ENCODE results near the gene PVALEF.

The PVALEF gene

DNA sequence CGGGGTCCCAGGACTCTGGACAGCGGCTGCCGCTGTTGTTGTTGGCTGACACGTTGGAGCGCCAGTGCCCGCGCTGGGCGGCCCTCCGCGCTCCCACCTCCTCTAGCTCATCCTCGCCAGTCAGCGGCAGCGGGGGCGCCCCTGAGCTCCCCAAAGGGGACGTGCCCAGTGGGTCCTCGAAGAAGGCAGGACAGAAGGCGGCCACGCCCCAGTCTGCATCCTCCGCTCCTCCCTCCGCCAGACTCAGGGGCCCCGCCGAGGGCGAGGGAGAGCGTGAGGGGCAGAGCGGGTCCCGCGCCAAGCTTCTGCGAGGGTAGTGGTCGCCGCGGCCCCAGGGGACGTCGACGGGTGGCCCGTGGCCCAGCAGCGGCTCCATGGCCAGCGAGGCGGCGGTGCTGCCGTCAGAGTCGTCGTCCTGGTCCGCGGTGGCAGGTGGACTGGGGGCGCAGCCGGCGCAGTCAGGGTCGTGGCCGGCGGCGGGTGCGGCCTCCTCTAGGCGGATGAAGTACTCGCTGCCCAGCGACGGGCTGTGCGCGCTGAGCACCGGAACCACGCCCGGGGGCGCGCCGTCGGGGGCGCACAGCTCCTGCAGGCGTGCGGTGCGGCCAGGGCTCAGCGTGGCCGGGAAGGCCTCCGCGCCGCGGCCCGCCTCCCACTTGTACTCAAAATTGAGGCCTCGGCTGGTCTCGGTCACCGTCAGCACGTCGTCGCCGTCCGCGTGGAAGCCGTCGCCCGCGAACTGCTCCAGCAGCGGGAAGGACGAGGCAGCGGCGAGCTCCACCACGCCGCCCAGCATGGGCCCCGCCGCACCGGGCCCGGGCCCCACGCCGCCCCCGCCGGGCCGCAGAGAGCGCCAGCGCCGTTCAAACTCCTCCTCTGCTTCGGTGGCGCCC is 43.2 kb upstream of the PVALEF start:
- H3K9ac ChIP-seq (ENCODE audit: low read depth in 1 of 2, low read length in 2 of 2): no peak overlapping the region
- peaks cover 3 to 5% of the 10 kb centered on the region in 2 donors for H3K4me1 ChIP-seq (ENCODE audit: control insufficient read depth in 2 of 2, insufficient read depth in 2 of 2, low read length in 2 of 2)
- H3K9me3 ChIP-seq (ENCODE audit: control insufficient read depth in 2 of 2, low read length in 2 of 2): no peaks in the 10 kb centered on the region
- no peaks in the 10 kb centered on the region for H3K36me3 ChIP-seq (ENCODE audit: control insufficient read depth in 2 of 2, insufficient read depth in 2 of 2, low read length in 2 of 2)
- H3K27ac ChIP-seq (ENCODE audit: low read depth in 2 of 2, low read length in 2 of 2): no peak overlapping the region
- H3K4me3 ChIP-seq (ENCODE audit: low read length in 2 of 2): no peak overlapping the region
- H3K27me3 ChIP-seq (ENCODE audit: control insufficient read depth in 2 of 2, insufficient read depth in 2 of 2, low read length in 2 of 2): no peaks in the 10 kb centered on the region

DNA sequence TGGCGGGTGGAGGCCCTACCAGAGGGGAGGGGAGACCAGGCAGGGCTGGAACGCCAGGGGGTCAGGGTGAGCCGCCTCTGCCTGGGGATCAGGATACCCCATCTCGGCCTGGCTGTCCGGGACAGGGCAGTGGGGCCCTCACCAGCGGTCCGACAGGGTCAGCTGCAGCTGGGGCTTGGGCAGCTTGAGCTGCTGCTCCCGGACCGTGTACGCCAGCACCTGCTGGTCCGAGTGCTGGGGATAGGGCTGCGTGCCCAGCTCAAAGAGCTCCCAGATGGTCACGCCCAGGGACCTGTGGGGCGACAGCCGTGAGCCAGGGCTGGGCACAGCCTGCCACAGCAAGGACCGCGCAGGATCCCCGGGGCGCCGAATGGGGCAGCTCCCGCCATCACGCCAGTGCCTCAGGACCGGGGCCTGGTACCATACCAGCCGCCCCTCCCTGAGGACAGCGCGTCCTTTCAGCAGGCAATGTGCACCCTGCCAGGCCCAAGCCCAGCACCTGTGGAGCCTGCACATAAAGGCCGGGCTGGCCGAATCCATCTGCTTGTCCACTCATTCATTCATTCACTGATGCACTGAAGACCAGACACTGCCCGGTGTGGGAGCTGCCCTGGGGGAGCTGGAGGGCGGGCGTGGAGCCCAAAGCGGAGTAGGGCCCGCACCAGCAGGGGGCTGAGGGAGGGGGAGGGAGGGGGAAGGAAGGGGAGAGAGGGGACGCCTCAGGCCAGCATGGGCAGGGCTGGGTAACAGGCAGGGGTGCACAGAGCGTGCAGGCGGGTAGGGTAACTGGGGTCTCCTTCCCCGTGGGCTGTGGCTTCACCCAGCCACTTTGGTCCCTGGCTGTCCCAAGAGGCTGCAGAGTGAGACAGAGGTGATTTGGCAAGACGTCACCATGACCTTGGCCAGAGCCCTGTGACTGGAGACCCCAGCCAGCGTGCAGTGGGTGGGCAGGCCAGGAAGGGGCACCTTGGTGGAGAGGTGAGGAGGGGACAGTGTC is 42.0 kb upstream of the PVALEF start:
- Histone ChIP-seq H3K9me3 (ENCODE audit: control insufficient read depth in 2 of 2, low read length in 2 of 2) (no peaks in the 10 kb centered on the region), H3K9ac (ENCODE audit: low read depth in 1 of 2, low read length in 2 of 2) (no peak overlapping the region), H3K4me3 (ENCODE audit: low read length in 2 of 2) (no peak overlapping the region), H3K4me1 (ENCODE audit: control insufficient read depth in 2 of 2, insufficient read depth in 2 of 2, low read length in 2 of 2) (peaks cover 3 to 5% of the 10 kb centered on the region in 2 donors), H3K27ac (ENCODE audit: low read depth in 2 of 2, low read length in 2 of 2) (no peak overlapping the region), H3K27me3 (ENCODE audit: control insufficient read depth in 2 of 2, insufficient read depth in 2 of 2, low read length in 2 of 2) (no peaks in the 10 kb centered on the region), H3K36me3 (ENCODE audit: control insufficient read depth in 2 of 2, insufficient read depth in 2 of 2, low read length in 2 of 2) (no peaks in the 10 kb centered on the region)

DNA sequence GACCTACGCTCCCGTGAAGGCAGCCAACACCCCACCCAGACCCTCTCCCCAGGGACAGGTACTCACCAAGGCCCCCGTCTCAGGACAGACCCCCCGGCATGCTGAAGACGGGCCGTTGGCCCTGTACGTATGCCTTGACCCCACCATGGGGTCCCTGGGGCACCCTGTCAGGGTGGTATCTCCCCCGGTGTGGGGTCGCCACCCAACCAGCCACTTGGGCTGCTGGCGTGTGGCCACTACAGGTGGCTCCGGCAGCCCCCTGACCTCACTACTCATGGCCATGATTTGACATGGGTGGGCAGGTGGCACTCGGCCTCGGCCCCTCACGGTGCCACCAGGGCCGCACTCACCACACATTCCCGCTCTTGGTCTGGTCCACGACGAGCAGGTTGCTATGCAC is 40.9 kb upstream of the PVALEF start:
- Histone ChIP-seq H3K36me3 (ENCODE audit: control insufficient read depth in 2 of 2, insufficient read depth in 2 of 2, low read length in 2 of 2) (no peaks in the 10 kb centered on the region), H3K27me3 (ENCODE audit: control insufficient read depth in 2 of 2, insufficient read depth in 2 of 2, low read length in 2 of 2) (no peaks in the 10 kb centered on the region), H3K9ac (ENCODE audit: low read depth in 1 of 2, low read length in 2 of 2) (no peak overlapping the region), H3K27ac (ENCODE audit: low read depth in 2 of 2, low read length in 2 of 2) (no peak overlapping the region), H3K4me1 (ENCODE audit: control insufficient read depth in 2 of 2, insufficient read depth in 2 of 2, low read length in 2 of 2) (peaks cover 0 to 2% of the 10 kb centered on the region in 2 donors), H3K4me3 (ENCODE audit: low read length in 2 of 2) (no peak overlapping the region), H3K9me3 (ENCODE audit: control insufficient read depth in 2 of 2, low read length in 2 of 2) (no peaks in the 10 kb centered on the region)

DNA sequence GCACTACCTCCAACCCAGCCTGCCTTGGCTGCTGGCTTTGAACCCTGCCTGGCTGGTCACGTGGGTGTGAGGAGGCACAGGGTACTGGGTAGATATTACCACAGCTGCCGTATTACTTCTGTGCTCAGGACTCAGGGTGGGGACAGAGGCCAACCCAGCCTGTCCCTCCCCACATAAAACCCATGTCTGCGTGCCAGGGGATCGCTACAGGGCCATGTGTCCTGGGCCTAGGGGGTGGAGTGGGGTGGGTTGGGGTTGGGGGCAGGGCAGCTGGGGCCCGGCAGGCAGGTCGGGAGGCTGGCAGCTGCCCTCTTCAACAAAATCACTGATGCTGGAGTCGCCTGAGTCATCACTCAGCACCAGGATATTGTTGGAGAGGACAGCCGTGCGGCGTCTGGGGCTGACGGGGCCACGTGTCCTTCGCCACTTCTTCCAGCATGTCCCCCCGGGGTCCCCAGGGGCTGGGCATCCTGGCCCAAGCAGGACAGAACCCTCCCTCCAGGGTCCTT is 39.7 kb upstream of the PVALEF start:
- Histone ChIP-seq H3K27me3 (ENCODE audit: control insufficient read depth in 2 of 2, insufficient read depth in 2 of 2, low read length in 2 of 2) (no peaks in the 10 kb centered on the region), H3K36me3 (ENCODE audit: control insufficient read depth in 2 of 2, insufficient read depth in 2 of 2, low read length in 2 of 2) (no peaks in the 10 kb centered on the region), H3K27ac (ENCODE audit: low read depth in 2 of 2, low read length in 2 of 2) (no peak overlapping the region), H3K9ac (ENCODE audit: low read depth in 1 of 2, low read length in 2 of 2) (no peak overlapping the region), H3K4me1 (ENCODE audit: control insufficient read depth in 2 of 2, insufficient read depth in 2 of 2, low read length in 2 of 2) (no peaks in the 10 kb centered on the region), H3K4me3 (ENCODE audit: low read length in 2 of 2) (no peak overlapping the region), H3K9me3 (ENCODE audit: control insufficient read depth in 2 of 2, low read length in 2 of 2) (no peaks in the 10 kb centered on the region)

DNA sequence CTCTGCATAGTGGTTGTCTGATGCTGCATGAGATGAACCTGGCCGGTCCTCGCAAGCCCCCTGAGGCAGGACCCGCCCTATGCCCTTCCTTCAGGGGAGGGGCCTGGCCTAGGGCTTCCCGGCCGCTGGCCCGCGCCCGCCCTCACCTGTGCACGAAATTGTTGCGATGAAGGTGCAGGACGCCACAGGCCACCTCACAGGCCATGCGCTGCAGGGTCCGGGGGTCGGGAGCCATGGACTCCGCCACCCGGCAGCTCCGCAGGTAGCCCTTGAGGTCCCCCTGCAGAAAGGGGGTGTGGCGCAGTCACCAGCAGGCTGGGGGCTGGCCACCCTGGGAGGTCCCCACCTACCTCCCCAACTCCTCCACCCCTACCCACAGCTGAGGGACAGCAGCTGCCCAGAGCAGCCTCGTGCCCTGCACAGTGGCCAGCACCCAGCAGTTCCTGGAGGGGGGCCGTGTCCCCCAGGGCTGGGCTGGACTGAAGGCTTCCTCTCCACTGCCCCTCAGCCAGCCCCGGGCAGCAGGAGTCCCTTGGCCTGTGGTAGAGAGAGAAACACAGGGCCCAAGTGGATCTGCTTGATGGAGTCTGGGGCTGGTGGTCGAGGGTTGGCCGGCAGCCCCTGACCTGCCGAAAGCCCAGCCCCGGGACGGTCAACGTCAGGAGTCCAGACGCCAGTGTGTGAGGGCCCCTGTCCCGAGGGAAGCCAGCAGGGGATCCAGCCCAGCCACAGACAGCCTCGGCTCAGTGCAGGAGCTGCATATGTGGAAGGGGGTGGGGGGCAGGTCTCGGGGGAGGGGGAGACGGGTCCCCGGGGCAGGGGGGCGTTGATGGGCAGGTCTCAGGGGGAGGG is 38.8 kb upstream of the PVALEF start:
- H3K27me3 ChIP-seq (ENCODE audit: control insufficient read depth in 2 of 2, insufficient read depth in 2 of 2, low read length in 2 of 2): no peaks in the 10 kb centered on the region
- H3K27ac ChIP-seq (ENCODE audit: low read depth in 2 of 2, low read length in 2 of 2): no peak overlapping the region
- H3K36me3 ChIP-seq (ENCODE audit: control insufficient read depth in 2 of 2, insufficient read depth in 2 of 2, low read length in 2 of 2): no peaks in the 10 kb centered on the region
- no peak overlapping the region for H3K9ac ChIP-seq (ENCODE audit: low read depth in 1 of 2, low read length in 2 of 2)
- no peaks in the 10 kb centered on the region for H3K9me3 ChIP-seq (ENCODE audit: control insufficient read depth in 2 of 2, low read length in 2 of 2)
- H3K4me3 ChIP-seq (ENCODE audit: low read length in 2 of 2): no peak overlapping the region
- H3K4me1 ChIP-seq (ENCODE audit: control insufficient read depth in 2 of 2, insufficient read depth in 2 of 2, low read length in 2 of 2): peaks cover 0 to 4% of the 10 kb centered on the region in 2 donors

DNA sequence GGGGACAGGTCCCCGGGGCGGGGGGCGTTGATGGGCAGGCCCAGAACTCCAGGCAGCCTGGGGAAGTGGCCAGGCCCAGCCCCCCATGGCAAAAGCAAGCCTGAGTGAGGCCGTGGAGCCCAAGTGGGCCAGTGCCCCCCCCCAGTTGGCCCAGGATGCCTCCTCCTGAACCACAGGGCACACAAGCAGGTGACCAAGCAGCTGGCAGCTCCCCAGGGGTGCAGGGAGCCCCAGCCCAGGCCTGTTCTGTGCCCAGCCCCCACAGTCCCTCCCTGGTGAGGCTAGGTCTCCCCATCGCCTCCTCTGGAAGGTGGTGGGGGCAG is 38.2 kb upstream of the PVALEF start:
- Histone ChIP-seq H3K9me3 (ENCODE audit: control insufficient read depth in 2 of 2, low read length in 2 of 2) (no peaks in the 10 kb centered on the region), H3K4me1 (ENCODE audit: control insufficient read depth in 2 of 2, insufficient read depth in 2 of 2, low read length in 2 of 2) (peaks cover under 1 to 10% of the 10 kb centered on the region in 2 donors), H3K27ac (ENCODE audit: low read depth in 2 of 2, low read length in 2 of 2) (no peak overlapping the region), H3K36me3 (ENCODE audit: control insufficient read depth in 2 of 2, insufficient read depth in 2 of 2, low read length in 2 of 2) (no peaks in the 10 kb centered on the region), H3K9ac (ENCODE audit: low read depth in 1 of 2, low read length in 2 of 2) (no peak overlapping the region), H3K27me3 (ENCODE audit: control insufficient read depth in 2 of 2, insufficient read depth in 2 of 2, low read length in 2 of 2) (no peaks in the 10 kb centered on the region), H3K4me3 (ENCODE audit: low read length in 2 of 2) (no peak overlapping the region)

DNA sequence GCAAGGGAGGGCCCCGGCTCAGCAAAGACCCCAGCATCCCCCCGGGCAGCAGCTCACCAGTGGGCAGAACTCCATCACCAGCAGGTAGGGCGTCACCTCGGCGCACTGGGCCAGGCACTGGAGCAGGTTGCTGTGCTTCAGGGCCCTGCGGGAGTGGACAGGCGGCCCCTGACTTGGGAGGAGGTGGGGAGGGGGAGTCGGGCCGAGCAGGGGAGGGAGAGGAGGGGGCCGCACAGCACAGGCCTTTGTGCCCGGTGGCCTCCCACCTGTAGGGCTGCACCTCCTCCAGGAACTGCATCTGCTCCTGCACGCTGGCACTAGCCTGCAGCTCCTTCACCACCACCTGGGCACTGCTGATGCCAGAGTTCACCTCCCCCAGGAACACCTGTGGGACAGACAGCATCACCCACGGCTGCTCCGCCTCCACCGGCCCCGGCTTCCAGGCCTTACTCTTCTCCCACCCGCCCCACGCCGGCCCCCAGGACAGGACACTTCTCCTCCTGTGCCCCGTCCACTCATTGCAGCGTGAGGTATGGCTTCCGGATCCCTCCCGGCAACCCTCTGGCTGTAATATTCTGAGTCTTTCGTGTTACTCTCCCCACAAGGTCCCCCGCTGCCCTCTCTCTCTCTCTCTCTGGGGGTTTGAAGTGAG is 37.7 kb upstream of the PVALEF start:
- H3K9me3 ChIP-seq (ENCODE audit: control insufficient read depth in 2 of 2, low read length in 2 of 2): no peaks in the 10 kb centered on the region
- peaks cover 2 to 15% of the 10 kb centered on the region in 2 donors for H3K4me1 ChIP-seq (ENCODE audit: control insufficient read depth in 2 of 2, insufficient read depth in 2 of 2, low read length in 2 of 2)
- no peak overlapping the region for H3K27ac ChIP-seq (ENCODE audit: low read depth in 2 of 2, low read length in 2 of 2)
- H3K27me3 ChIP-seq (ENCODE audit: control insufficient read depth in 2 of 2, insufficient read depth in 2 of 2, low read length in 2 of 2): no peaks in the 10 kb centered on the region
- no peak overlapping the region for H3K4me3 ChIP-seq (ENCODE audit: low read length in 2 of 2)
- H3K9ac ChIP-seq (ENCODE audit: low read depth in 1 of 2, low read length in 2 of 2): no peak overlapping the region
- no peaks in the 10 kb centered on the region for H3K36me3 ChIP-seq (ENCODE audit: control insufficient read depth in 2 of 2, insufficient read depth in 2 of 2, low read length in 2 of 2)

DNA sequence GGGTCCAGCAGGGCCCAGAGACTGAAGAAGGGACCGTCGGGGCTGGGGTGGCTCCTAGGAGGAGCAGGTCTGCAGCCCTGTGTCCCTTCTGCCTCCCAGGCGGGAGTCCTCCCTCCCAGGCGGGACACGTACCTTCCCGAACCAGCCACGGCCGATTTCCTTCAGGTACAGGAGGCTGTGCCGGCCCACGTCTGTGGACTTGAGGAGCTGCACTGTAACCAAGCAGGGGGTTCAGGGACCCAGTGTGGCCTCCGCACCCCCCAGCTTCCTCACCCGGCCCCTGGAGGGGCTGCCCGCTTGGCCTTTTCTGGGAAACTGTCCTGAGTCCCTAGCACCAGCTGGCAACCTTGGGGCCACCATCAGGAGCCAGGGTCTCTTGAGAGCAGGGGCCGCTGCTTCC is 37.0 kb upstream of the PVALEF start:
- Histone ChIP-seq H3K4me1 (ENCODE audit: control insufficient read depth in 2 of 2, insufficient read depth in 2 of 2, low read length in 2 of 2) (peaks cover 2 to 20% of the 10 kb centered on the region in 2 donors), H3K9me3 (ENCODE audit: control insufficient read depth in 2 of 2, low read length in 2 of 2) (no peaks in the 10 kb centered on the region), H3K27me3 (ENCODE audit: control insufficient read depth in 2 of 2, insufficient read depth in 2 of 2, low read length in 2 of 2) (no peaks in the 10 kb centered on the region), H3K9ac (ENCODE audit: low read depth in 1 of 2, low read length in 2 of 2) (no peak overlapping the region), H3K27ac (ENCODE audit: low read depth in 2 of 2, low read length in 2 of 2) (no peak overlapping the region), H3K36me3 (ENCODE audit: control insufficient read depth in 2 of 2, insufficient read depth in 2 of 2, low read length in 2 of 2) (no peaks in the 10 kb centered on the region), H3K4me3 (ENCODE audit: low read length in 2 of 2) (no peak overlapping the region)

DNA sequence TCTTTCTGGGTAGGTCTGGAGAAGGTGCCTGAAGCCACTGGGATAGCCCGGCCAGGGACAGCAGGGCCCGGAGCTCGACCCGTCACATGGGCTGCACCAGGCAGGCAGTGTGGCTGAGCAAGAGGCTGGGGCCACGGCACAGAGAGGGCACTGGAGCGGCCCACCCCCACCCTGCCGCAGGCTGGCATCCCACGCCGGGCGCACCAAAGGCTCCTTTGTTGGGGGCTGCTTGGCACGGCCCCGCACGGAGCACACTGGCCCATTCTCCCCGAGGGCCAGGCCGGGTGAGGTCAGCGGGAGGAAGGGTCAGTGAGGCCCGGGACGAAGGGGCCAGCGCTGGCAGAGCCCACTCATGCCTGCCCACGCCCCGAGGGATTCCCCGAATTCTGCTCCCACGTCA is 36.5 kb upstream of the PVALEF start:
- Histone ChIP-seq H3K27me3 (ENCODE audit: control insufficient read depth in 2 of 2, insufficient read depth in 2 of 2, low read length in 2 of 2) (no peaks in the 10 kb centered on the region), H3K4me3 (ENCODE audit: low read length in 2 of 2) (no peak overlapping the region), H3K27ac (ENCODE audit: low read depth in 2 of 2, low read length in 2 of 2) (no peak overlapping the region), H3K36me3 (ENCODE audit: control insufficient read depth in 2 of 2, insufficient read depth in 2 of 2, low read length in 2 of 2) (no peaks in the 10 kb centered on the region), H3K9me3 (ENCODE audit: control insufficient read depth in 2 of 2, low read length in 2 of 2) (no peaks in the 10 kb centered on the region), H3K4me1 (ENCODE audit: control insufficient read depth in 2 of 2, insufficient read depth in 2 of 2, low read length in 2 of 2) (peaks cover 2 to 20% of the 10 kb centered on the region in 2 donors), H3K9ac (ENCODE audit: low read depth in 1 of 2, low read length in 2 of 2) (no peak overlapping the region)
